Calu3 (cell line): ENCODE results near the gene KIF21A. TPM values are rescaled to one million over a fixed set of nuclear protein-coding genes. Genes with fewer than 3 reads are reported as not detected.

ENCODE experiments used
- BruUV-seq: library from RNA; stranded (reverse); fragments of 400-500 nt; replicated peaks from 2 replicates; lab custom pipeline; 2021; lab: Mats Ljungman, UMichigan
- CTCF ChIA-PET: fragments of 300-600 bp; sonication (Branson Sonifier 250); formaldehyde crosslinking; loops from one replicate; lab custom pipeline; 2022; ENCODE audit warnings: antibody characterized with exemption; lab: Charles Lee
- DNase-seq: peaks from one replicate; pipeline ENCODE4 v3.0.0; 2022
- H3K27ac Mint-ChIP-seq: one replicate; pipeline ENCODE4 v1.8.0; 2022; ENCODE audit warnings: mixed read lengths; ENCODE audit not compliant: unreplicated experiment
- H3K27me3 Mint-ChIP-seq: one replicate; pipeline ENCODE4 v1.8.0; 2022; ENCODE audit warnings: mixed read lengths; ENCODE audit not compliant: unreplicated experiment
- H3K36me3 Mint-ChIP-seq: one replicate; pipeline ENCODE4 v1.8.0; 2022; ENCODE audit warnings: mild to moderate bottlenecking, moderate library complexity, mixed read lengths; ENCODE audit not compliant: insufficient read depth, unreplicated experiment
- H3K4me1 Mint-ChIP-seq: one replicate; pipeline ENCODE4 v1.8.0; 2022; ENCODE audit warnings: mild to moderate bottlenecking, low read depth, mixed read lengths; ENCODE audit not compliant: unreplicated experiment
- H3K4me3 Mint-ChIP-seq: one replicate; pipeline ENCODE4 v1.8.0; 2022; ENCODE audit warnings: mild to moderate bottlenecking, low read depth, moderate library complexity, mixed read lengths; ENCODE audit not compliant: unreplicated experiment
- H3K9me3 Mint-ChIP-seq: one replicate; pipeline ENCODE4 v1.8.0; 2022; ENCODE audit warnings: low read depth, mixed read lengths; ENCODE audit not compliant: unreplicated experiment
- intact Hi-C: fragments of 100-400 bp; cut with micrococcal nuclease; formaldehyde crosslinking; loops from one replicate; pipeline ENCODE4 v1.10.0; 2022; ENCODE audit not compliant: unreplicated experiment
- total RNA-seq: library from RNA; stranded (reverse); gene quantifications from 2 replicates; pipeline ENCODE4 v1.2.3, GENCODE V29; 2022
- TF ChIP-seq, protein P1 (sequence below): fragments of 200-600 bp; IDR thresholded peaks from one replicate; pipeline ENCODE4 v1.8.0; 2022; ENCODE audit warnings: antibody characterized with exemption; ENCODE audit not compliant: unreplicated experiment

The KIF21A gene
- total RNA-seq, 1 experiment from 2014 or later: 28.7 TPM

GRCh38 chr12:39351153-39351552 is 91.8 kb downstream of the KIF21A start:
- H3K27ac Mint-ChIP-seq: no peak overlapping the region
- TF ChIP-seq, protein P1, sequence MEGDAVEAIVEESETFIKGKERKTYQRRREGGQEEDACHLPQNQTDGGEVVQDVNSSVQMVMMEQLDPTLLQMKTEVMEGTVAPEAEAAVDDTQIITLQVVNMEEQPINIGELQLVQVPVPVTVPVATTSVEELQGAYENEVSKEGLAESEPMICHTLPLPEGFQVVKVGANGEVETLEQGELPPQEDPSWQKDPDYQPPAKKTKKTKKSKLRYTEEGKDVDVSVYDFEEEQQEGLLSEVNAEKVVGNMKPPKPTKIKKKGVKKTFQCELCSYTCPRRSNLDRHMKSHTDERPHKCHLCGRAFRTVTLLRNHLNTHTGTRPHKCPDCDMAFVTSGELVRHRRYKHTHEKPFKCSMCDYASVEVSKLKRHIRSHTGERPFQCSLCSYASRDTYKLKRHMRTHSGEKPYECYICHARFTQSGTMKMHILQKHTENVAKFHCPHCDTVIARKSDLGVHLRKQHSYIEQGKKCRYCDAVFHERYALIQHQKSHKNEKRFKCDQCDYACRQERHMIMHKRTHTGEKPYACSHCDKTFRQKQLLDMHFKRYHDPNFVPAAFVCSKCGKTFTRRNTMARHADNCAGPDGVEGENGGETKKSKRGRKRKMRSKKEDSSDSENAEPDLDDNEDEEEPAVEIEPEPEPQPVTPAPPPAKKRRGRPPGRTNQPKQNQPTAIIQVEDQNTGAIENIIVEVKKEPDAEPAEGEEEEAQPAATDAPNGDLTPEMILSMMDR: no peak
- H3K4me1 Mint-ChIP-seq: peaks cover 8% of the 10 kb centered on the region
- no TSS peak for BruUV-seq
- no peaks in the 10 kb centered on the region for H3K9me3 Mint-ChIP-seq
- H3K4me3 Mint-ChIP-seq: no peak overlapping the region
- CTCF ChIA-PET: no interaction called here
- H3K27me3 Mint-ChIP-seq: no peaks in the 10 kb centered on the region
- intact Hi-C loops: no loop called here
- no peak for DNase-seq
- no peaks in the 10 kb centered on the region for H3K36me3 Mint-ChIP-seq

DNA sequence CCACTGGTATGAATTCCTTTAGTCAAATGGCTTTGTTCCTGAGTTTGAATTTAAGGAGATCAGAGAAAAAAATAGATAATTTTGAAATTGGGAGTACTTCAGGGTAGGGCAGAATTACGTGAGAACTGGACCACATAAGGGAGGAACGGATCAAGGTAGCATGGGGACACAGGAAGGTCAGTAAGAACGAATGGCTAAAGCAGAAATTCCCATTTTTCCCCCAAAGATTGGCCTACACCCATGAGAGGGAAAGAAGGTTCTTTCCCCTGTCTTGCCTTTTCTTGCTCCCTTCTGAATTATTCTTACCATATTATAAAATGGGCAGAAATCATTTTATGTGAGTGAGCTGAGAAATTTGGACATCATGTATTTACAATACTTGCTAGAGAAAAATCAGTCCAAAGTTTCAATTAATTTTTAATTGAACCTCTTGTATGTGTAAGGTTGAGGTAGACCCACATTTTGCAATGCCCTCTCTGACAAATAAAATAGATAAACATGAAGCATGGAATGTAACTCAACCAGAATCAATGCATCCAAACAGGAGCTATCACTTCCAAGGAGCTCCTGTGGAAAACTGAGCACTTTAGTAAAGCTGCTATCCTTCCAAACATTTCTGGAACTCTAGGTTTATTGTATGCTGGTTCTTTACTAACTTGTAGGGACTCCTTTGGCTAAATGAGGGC is 93.8 kb downstream of the KIF21A start:
- TF ChIP-seq, protein P1: no peak
- intact Hi-C loops: loop anchor here (10.0 kb wide), 1 partner anchor 346 kb away; no protein-coding TSS in a partner anchor
- CTCF ChIA-PET: no interaction called here
- no peaks in the 10 kb centered on the region for H3K27me3 Mint-ChIP-seq
- no peak for DNase-seq
- no peak overlapping the region for H3K27ac Mint-ChIP-seq
- BruUV-seq: no TSS peak
- H3K36me3 Mint-ChIP-seq: no peaks in the 10 kb centered on the region
- no peak overlapping the region for H3K4me3 Mint-ChIP-seq
- no peaks in the 10 kb centered on the region for H3K9me3 Mint-ChIP-seq
- H3K4me1 Mint-ChIP-seq: no peaks in the 10 kb centered on the region

DNA sequence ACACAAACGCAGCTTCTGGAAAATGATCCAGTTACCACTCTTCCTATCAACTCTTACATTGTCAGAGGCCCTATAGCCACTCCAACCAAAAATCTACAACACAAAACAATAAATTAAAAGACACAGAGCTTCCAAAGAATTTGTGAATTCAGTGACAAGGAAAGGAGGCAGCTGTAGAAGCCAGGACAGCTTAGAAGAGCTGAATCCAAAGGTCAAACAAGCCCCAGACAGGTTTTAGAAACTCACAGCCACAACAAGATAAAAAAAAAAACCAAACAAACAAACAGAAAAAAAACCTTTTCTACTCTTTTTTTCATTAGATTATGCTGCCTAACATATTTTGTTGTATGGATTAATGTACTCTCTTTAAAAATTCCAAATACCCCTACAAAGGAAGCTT is 94.4 kb downstream of the KIF21A start:
- H3K9me3 Mint-ChIP-seq: no peaks in the 10 kb centered on the region
- BruUV-seq: no TSS peak
- TF ChIP-seq, protein P1: no peak
- H3K4me3 Mint-ChIP-seq: no peak overlapping the region
- no peaks in the 10 kb centered on the region for H3K27me3 Mint-ChIP-seq
- CTCF ChIA-PET: no interaction called here
- no peak overlapping the region for H3K27ac Mint-ChIP-seq
- intact Hi-C loops: loop anchor here (10.0 kb wide), 1 partner anchor 346 kb away; no protein-coding TSS in a partner anchor
- no peak for DNase-seq
- H3K4me1 Mint-ChIP-seq: no peaks in the 10 kb centered on the region
- no peaks in the 10 kb centered on the region for H3K36me3 Mint-ChIP-seq

- DNase-seq: no peak
- no TSS peak for BruUV-seq
- TF ChIP-seq, protein P1: no peak
- Mint-ChIP-seq H3K36me3 (peaks cover 5% of the 10 kb centered on the region), H3K27ac (no peak overlapping the region), H3K4me1 (peaks cover 8% of the 10 kb centered on the region), H3K27me3 (no peaks in the 10 kb centered on the region), H3K4me3 (no peak overlapping the region), H3K9me3 (no peaks in the 10 kb centered on the region)
- CTCF ChIA-PET: no interaction called here
- intact Hi-C loops: loop anchor here (10.0 kb wide), 1 partner anchor 350 kb away; no protein-coding TSS in a partner anchor
Measured at GRCh38 chr12:39344926-39345325, 98.0 kb downstream of the KIF21A start.
